KMS-11 (cell line): ENCODE results near the gene OPN3.

Source experiments
- H2AFZ ChIP-seq: fragments of 200-600 bp; sonication (generic); 2 replicates; pipeline ENCODE4 v1.6.1; 2016; ENCODE audit warnings: antibody characterized with exemption, mixed run types, low read depth
- H3K27ac ChIP-seq: fragments of 200-600 bp; sonication (generic); 2 replicates; pipeline ENCODE4 v1.6.1; 2016; ENCODE audit warnings: mild to moderate bottlenecking, mixed run types
- H3K27me3 ChIP-seq: fragments of 200-600 bp; sonication (generic); 2 replicates; pipeline ENCODE4 v1.6.1; 2017; ENCODE audit warnings: mild to moderate bottlenecking, low read depth, mixed run types, moderate library complexity; ENCODE audit not compliant: insufficient read depth
- H3K36me3 ChIP-seq: fragments of 200-600 bp; sonication (generic); 2 replicates; pipeline ENCODE4 v1.6.1; 2017; ENCODE audit warnings: mild to moderate bottlenecking, mixed run types; ENCODE audit not compliant: insufficient read depth
- H3K4me1 ChIP-seq: fragments of 200-600 bp; sonication (generic); 2 replicates; pipeline ENCODE4 v1.6.1; 2016; ENCODE audit warnings: mild to moderate bottlenecking, low read depth, mixed run types; ENCODE audit not compliant: poor library complexity, severe bottlenecking
- H3K4me2 ChIP-seq: fragments of 200-600 bp; sonication (generic); 2 replicates; pipeline ENCODE4 v1.7.0; 2016; ENCODE audit warnings: mild to moderate bottlenecking, mixed run types
- H3K4me3 ChIP-seq: fragments of 200-600 bp; sonication (generic); IDR thresholded peaks from 2 replicates; pipeline ENCODE4 v1.6.1; 2017; ENCODE audit warnings: low read depth, low read length, mixed read lengths; ENCODE audit not compliant: insufficient read depth
- H3K79me2 ChIP-seq: fragments of 200-600 bp; sonication (generic); 2 replicates; pipeline ENCODE4 v1.6.1; 2016; ENCODE audit warnings: low read depth, mixed run types; ENCODE audit not compliant: insufficient read depth
- H3K9ac ChIP-seq: fragments of 200-600 bp; sonication (generic); 2 replicates; pipeline ENCODE4 v1.6.1; 2016; ENCODE audit warnings: mild to moderate bottlenecking, mixed run types
- H4K20me1 ChIP-seq: fragments of 200-600 bp; sonication (generic); 2 replicates; pipeline ENCODE4 v1.6.1; 2016; ENCODE audit warnings: mild to moderate bottlenecking, mixed run types; ENCODE audit not compliant: insufficient read depth
- CTCF ChIP-seq: fragments of 200-600 bp; sonication (generic); conservative IDR thresholded peaks from 2 replicates; pipeline ENCODE4 v1.6.1; 2017; ENCODE audit warnings: low read depth, mild to moderate bottlenecking, antibody characterized with exemption, low read length, moderate library complexity, mixed read lengths

Gene OPN3

GRCh38 chr1:241589521-241589920, 50.6 kb downstream of the OPN3 start:
- no peaks in the 10 kb centered on the region for H3K36me3 ChIP-seq
- no peaks in the 10 kb centered on the region for H3K79me2 ChIP-seq
- no peak overlapping the region for H3K4me2 ChIP-seq
- H3K4me1 ChIP-seq = no peaks in the 10 kb centered on the region
- no peak overlapping the region for H3K9ac ChIP-seq
- H2AFZ ChIP-seq = no peak overlapping the region
- H3K27me3 ChIP-seq = no peaks in the 10 kb centered on the region
- H4K20me1 ChIP-seq = no peaks in the 10 kb centered on the region
- no peak for TF ChIP-seq CTCF
- no peak overlapping the region for H3K27ac ChIP-seq
- no peak overlapping the region for H3K4me3 ChIP-seq

- Histone ChIP-seq H3K4me1 (no peaks in the 10 kb centered on the region), H4K20me1 (no peaks in the 10 kb centered on the region), H3K4me2 (no peak overlapping the region), H2AFZ (no peak overlapping the region), H3K4me3 (no peak overlapping the region), H3K9ac (no peak overlapping the region), H3K36me3 (no peaks in the 10 kb centered on the region), H3K27me3 (no peaks in the 10 kb centered on the region), H3K79me2 (no peaks in the 10 kb centered on the region), H3K27ac (no peak overlapping the region)
- no peak for TF ChIP-seq CTCF
These were observed 53.2 kb downstream of the OPN3 start for GRCh38 chr1:241586905-241587512.

GRCh38 chr1:241582921-241583321, 57.2 kb downstream of the OPN3 start:
- Histone ChIP-seq H3K4me2 (no peak overlapping the region), H3K36me3 (no peaks in the 10 kb centered on the region), H2AFZ (no peak overlapping the region), H3K9ac (no peak overlapping the region), H3K79me2 (no peaks in the 10 kb centered on the region), H4K20me1 (no peaks in the 10 kb centered on the region), H3K27ac (no peak overlapping the region), H3K4me1 (no peaks in the 10 kb centered on the region), H3K4me3 (no peak overlapping the region), H3K27me3 (no peaks in the 10 kb centered on the region)
- TF ChIP-seq CTCF = no peak

- Histone ChIP-seq H2AFZ (no peak overlapping the region), H3K9ac (no peak overlapping the region), H3K79me2 (no peaks in the 10 kb centered on the region), H3K27me3 (no peaks in the 10 kb centered on the region), H3K4me1 (no peaks in the 10 kb centered on the region), H3K4me3 (no peak overlapping the region), H4K20me1 (no peaks in the 10 kb centered on the region), H3K27ac (no peak overlapping the region), H3K36me3 (no peaks in the 10 kb centered on the region), H3K4me2 (no peak overlapping the region)
- no peak for TF ChIP-seq CTCF
These were observed 60.7 kb downstream of the OPN3 start for GRCh38 chr1:241579434-241579833.
